ENCODE measurements around the gene MMP20. TPM values are rescaled to one million over a fixed set of nuclear protein-coding genes. Genes with fewer than 3 reads are reported as not detected.

Gene MMP20
- polyA plus RNA-seq, 1 donor (not counting 4 experiments of a cell fraction or from before 2014, with no cell fraction given), result not detected

DNA sequence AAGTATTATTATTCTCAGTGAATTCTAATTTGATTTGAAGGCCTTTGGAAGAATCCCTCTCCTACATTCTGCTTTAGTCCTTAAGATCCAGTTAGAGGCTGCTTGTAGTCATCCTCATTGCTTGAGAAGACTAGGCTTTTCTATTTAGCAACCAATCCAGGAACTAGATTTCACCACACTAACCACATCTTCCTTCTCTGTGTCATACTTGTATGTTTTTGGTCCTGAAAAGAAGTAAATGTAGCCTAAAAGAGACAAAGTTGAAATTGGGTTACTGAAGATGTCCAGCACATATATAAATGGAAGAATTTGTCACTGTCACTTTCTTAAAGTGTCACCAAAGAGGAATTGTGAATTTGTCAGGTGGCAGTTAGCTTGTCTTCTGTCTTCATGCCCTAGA, 48.0 kb downstream of the MMP20 start:
- Histone ChIP-seq H3K4me1 (ENCODE audit: control insufficient read depth, extremely low read depth, insufficient read depth, low read length) (no peaks in the 10 kb centered on the region), H3K4me3 (ENCODE audit: control insufficient read depth in 2 of 3, extremely low read depth in 1 of 3, insufficient read depth in 2 of 3, low read depth in 1 of 3, low read length in 3 of 3) (no peak overlapping the region), H3K9ac (ENCODE audit: control insufficient read depth, extremely low read depth, insufficient read depth, low read length) (no peak overlapping the region), H3K79me2 (ENCODE audit: control insufficient read depth, insufficient read depth, low read length) (no peaks in the 10 kb centered on the region), H3K27ac (ENCODE audit: control insufficient read depth, insufficient read depth, low read length) (no peak overlapping the region), H3K27me3 (ENCODE audit: control insufficient read depth, extremely low read depth, insufficient read depth, low read length) (no peaks in the 10 kb centered on the region), H4K20me1 (ENCODE audit: control insufficient read depth, extremely low read depth, insufficient read depth, low read length) (no peaks in the 10 kb centered on the region), H3K4me2 (ENCODE audit: control insufficient read depth, extremely low read depth, insufficient read depth, low read depth, low read length) (no peak overlapping the region), H3K36me3 (ENCODE audit: control insufficient read depth in 2 of 2, extremely low read depth in 1 of 2, insufficient read depth in 2 of 2, low read length in 2 of 2) (no peaks in the 10 kb centered on the region), H3K9me1 (ENCODE audit: control insufficient read depth, extremely low read depth, insufficient read depth, low read length) (no peaks in the 10 kb centered on the region), H2AFZ (ENCODE audit: control insufficient read depth, low read length) (no peak overlapping the region), H3K9me3 (ENCODE audit: control insufficient read depth, low read depth, low read length) (no peaks in the 10 kb centered on the region)
- dilution Hi-C loops (cut with MboI; ENCODE audit: extremely low pct_ligation_motif_present, low sequenced_read_pairs), result no loop called here
- DNase-seq (ENCODE audit: low read depth, low spot score) (no peak), FAIRE-seq (peak; percentile 20)
- TF ChIP-seq, protein P1, sequence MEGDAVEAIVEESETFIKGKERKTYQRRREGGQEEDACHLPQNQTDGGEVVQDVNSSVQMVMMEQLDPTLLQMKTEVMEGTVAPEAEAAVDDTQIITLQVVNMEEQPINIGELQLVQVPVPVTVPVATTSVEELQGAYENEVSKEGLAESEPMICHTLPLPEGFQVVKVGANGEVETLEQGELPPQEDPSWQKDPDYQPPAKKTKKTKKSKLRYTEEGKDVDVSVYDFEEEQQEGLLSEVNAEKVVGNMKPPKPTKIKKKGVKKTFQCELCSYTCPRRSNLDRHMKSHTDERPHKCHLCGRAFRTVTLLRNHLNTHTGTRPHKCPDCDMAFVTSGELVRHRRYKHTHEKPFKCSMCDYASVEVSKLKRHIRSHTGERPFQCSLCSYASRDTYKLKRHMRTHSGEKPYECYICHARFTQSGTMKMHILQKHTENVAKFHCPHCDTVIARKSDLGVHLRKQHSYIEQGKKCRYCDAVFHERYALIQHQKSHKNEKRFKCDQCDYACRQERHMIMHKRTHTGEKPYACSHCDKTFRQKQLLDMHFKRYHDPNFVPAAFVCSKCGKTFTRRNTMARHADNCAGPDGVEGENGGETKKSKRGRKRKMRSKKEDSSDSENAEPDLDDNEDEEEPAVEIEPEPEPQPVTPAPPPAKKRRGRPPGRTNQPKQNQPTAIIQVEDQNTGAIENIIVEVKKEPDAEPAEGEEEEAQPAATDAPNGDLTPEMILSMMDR (optimal IDR thresholded peaks at IDR 0.05 in 1 of 3, IDR thresholded peaks at IDR 0.05 in 1 of 3, conservative IDR thresholded peaks at IDR 0.05 in 1 of 3; ENCODE audit: extremely low read depth in 1 of 3, insufficient read depth in 2 of 3, low read length in 3 of 3), result no peak
- TF ChIP-seq EZH2 (IDR thresholded peaks at IDR 0.05; ENCODE audit: low read length), result no peak

DNA sequence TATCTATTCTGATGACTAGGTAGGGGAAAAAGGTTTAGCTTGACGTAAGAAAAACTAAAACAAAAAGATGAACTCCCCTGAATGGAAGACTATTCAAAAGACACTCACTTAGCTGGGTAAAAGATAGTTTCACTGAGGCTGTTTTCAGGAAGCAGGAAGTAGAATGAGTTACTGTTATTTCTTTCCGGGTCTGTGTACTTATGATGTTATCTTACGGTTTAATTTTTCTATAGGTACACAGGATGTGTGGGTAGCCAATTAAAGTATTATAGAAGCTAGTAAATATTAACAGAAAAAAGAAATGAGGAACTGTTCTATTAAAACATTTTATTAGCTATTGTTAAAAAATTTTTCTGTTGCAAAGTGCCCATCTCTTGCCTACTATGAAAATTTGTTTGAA, 48.8 kb downstream of the MMP20 start:
- Histone ChIP-seq H3K4me3 (ENCODE audit: control insufficient read depth in 2 of 3, extremely low read depth in 1 of 3, insufficient read depth in 2 of 3, low read depth in 1 of 3, low read length in 3 of 3) (no peak overlapping the region), H4K20me1 (ENCODE audit: control insufficient read depth, extremely low read depth, insufficient read depth, low read length) (no peaks in the 10 kb centered on the region), H3K4me1 (ENCODE audit: control insufficient read depth, extremely low read depth, insufficient read depth, low read length) (no peaks in the 10 kb centered on the region), H3K36me3 (ENCODE audit: control insufficient read depth in 2 of 2, extremely low read depth in 1 of 2, insufficient read depth in 2 of 2, low read length in 2 of 2) (no peaks in the 10 kb centered on the region), H3K27me3 (ENCODE audit: control insufficient read depth, extremely low read depth, insufficient read depth, low read length) (no peaks in the 10 kb centered on the region), H2AFZ (ENCODE audit: control insufficient read depth, low read length) (no peak overlapping the region), H3K27ac (ENCODE audit: control insufficient read depth, insufficient read depth, low read length) (no peak overlapping the region), H3K79me2 (ENCODE audit: control insufficient read depth, insufficient read depth, low read length) (no peaks in the 10 kb centered on the region), H3K4me2 (ENCODE audit: control insufficient read depth, extremely low read depth, insufficient read depth, low read depth, low read length) (no peak overlapping the region), H3K9me1 (ENCODE audit: control insufficient read depth, extremely low read depth, insufficient read depth, low read length) (no peaks in the 10 kb centered on the region), H3K9me3 (ENCODE audit: control insufficient read depth, low read depth, low read length) (no peaks in the 10 kb centered on the region), H3K9ac (ENCODE audit: control insufficient read depth, extremely low read depth, insufficient read depth, low read length) (no peak overlapping the region)
- TF ChIP-seq EZH2 (IDR thresholded peaks at IDR 0.05; ENCODE audit: low read length), result no peak
- TF ChIP-seq, protein P1 (optimal IDR thresholded peaks at IDR 0.05 in 1 of 3, IDR thresholded peaks at IDR 0.05 in 1 of 3, conservative IDR thresholded peaks at IDR 0.05 in 1 of 3; ENCODE audit: extremely low read depth in 1 of 3, insufficient read depth in 2 of 3, low read length in 3 of 3), result no peak
- DNase-seq (ENCODE audit: low read depth, low spot score) (no peak), FAIRE-seq (no peak)
- dilution Hi-C loops (cut with MboI; ENCODE audit: extremely low pct_ligation_motif_present, low sequenced_read_pairs), result no loop called here
